SK-N-SH treated with all-trans-retinoic acid at 6 μM for 48 hours (cell line): ENCODE results near the gene TMEM270.

ENCODE experiments used
- ARNTL ChIP-seq: fragments of 450-650 bp; formaldehyde crosslinking; IDR thresholded peaks from 2 replicates; pipeline ENCODE4 v1.5.0; 2020; ENCODE audit warnings: low read depth, mild to moderate bottlenecking, moderate library complexity, borderline replicate concordance
- CREB5 ChIP-seq: fragments of 250-450 bp; sonication (Bioruptor Pico); IDR thresholded peaks from 2 replicates; pipeline ENCODE4 v1.5.1; 2020; ENCODE audit warnings: low read depth, mild to moderate bottlenecking, moderate library complexity
- GLIS3 ChIP-seq: fragments of 250-450 bp; sonication (Bioruptor Pico); IDR thresholded peaks from 2 replicates; pipeline ENCODE4 v1.5.0; 2020; ENCODE audit warnings: mild to moderate bottlenecking, moderate library complexity
- ISL1 ChIP-seq: fragments of 250-450 bp; sonication (Bioruptor Pico); IDR thresholded peaks from 2 replicates; pipeline ENCODE4 v2.1.2; 2022; ENCODE audit warnings: mild to moderate bottlenecking, moderate library complexity
- OSR1 ChIP-seq: fragments of 250-450 bp; sonication (Bioruptor Pico); IDR thresholded peaks from 2 replicates; pipeline ENCODE4 v1.8.0; 2022; ENCODE audit warnings: moderate library complexity, mild to moderate bottlenecking, inconsistent platforms
- PATZ1 ChIP-seq: fragments of 250-450 bp; sonication (Bioruptor Pico); IDR thresholded peaks from 2 replicates; pipeline ENCODE4 v1.8.0; 2020; ENCODE audit warnings: mild to moderate bottlenecking, moderate library complexity, borderline replicate concordance
- ZC3H10 ChIP-seq: fragments of 250-450 bp; sonication (Bioruptor Pico); IDR thresholded peaks from 2 replicates; pipeline ENCODE4 v1.5.1; 2021; ENCODE audit warnings: mild to moderate bottlenecking, moderate library complexity

GRCh38 chr7:73881352-73882046, 20.5 kb downstream of the TMEM270 start:
- TF ChIP-seq ZC3H10 (CRISPR knock-in tag) (no peak), ARNTL (CRISPR knock-in tag) (no peak), CREB5 (CRISPR knock-in tag) (no peak), ISL1 (CRISPR knock-in tag) (0 out of 2 replicates have a peak, but pooled peaks have one; percentile 1), OSR1 (CRISPR knock-in tag) (no peak), PATZ1 (no peak), GLIS3 (CRISPR knock-in tag) (no peak)
